ENCODE measurements around the gene MPHOSPH10.
"Not testable (repeated sequence)": the region's sequence is repeated elsewhere in the genome, so short reads cannot be mapped to it uniquely, and the experiment has no call there.

MPHOSPH10 gene

DNA sequence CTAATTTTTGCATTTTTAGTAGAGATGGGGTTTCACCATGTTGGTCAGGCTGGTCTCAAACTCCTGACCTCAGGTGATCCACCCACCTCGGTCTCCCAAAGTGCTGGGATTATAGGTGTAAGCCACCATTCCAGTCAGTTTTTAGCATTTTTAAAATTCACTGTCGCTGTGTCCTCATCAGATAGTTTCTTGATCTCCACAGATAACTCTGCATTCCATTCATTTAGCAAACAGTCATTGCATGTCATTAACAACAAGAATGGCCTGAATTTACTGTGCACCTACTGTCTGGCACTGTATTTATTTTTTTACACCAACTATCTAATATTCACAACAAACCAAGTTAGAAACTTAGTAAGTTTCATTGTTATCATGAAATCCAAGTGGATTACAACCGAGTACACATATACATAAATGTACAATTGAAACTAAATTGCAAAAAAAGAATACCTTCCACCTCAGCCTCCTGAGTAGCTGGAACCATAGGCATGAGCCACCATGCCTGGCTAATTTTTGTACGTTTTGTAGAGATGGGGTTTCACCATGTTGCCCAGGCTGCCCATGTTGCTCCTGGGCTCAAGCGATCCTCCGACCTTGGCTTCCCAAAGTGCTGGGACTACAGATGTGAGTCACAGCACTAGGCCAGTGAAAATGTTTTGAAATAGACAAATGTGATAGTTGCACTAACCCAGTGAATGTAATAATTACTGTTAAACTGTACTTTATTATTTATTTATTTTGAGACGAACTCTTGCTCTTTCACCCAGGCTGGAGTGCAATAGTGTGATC lies 4.7 kb upstream of the MPHOSPH10 start:
- WGBS, 2 experiments: 94 to 95% methylated on average over 7 of the region's 7 CpGs
- H3K27me3 ChIP-seq (ENCODE audit: control insufficient read depth, insufficient read depth, low read length, poor library complexity, severe bottlenecking): no peaks in the 10 kb centered on the region
- peaks cover 5% of the 10 kb centered on the region for H3K36me3 ChIP-seq (ENCODE audit: control insufficient read depth, insufficient read depth, low read length)
- no peaks in the 10 kb centered on the region for H3K4me1 ChIP-seq (ENCODE audit: control insufficient read depth, insufficient read depth, low read length)
- H3K4me3 ChIP-seq (ENCODE audit: insufficient read depth, low read depth, low read length): no peak overlapping the region
- no peak overlapping the region for H3K27ac ChIP-seq (ENCODE audit: insufficient read depth, low read depth, low read length, poor library complexity, severe bottlenecking)
- no peaks in the 10 kb centered on the region for H3K9me3 ChIP-seq (ENCODE audit: control insufficient read depth, low read length)

- H3K9me3 ChIP-seq (ENCODE audit: control insufficient read depth, low read length): no peaks in the 10 kb centered on the region
- no peak overlapping the region for H3K4me3 ChIP-seq (ENCODE audit: insufficient read depth, low read depth, low read length)
- H3K36me3 ChIP-seq (ENCODE audit: control insufficient read depth, insufficient read depth, low read length): peaks cover 5% of the 10 kb centered on the region
- no peaks in the 10 kb centered on the region for H3K4me1 ChIP-seq (ENCODE audit: control insufficient read depth, insufficient read depth, low read length)
- no peak overlapping the region for H3K27ac ChIP-seq (ENCODE audit: insufficient read depth, low read depth, low read length, poor library complexity, severe bottlenecking)
- no peaks in the 10 kb centered on the region for H3K27me3 ChIP-seq (ENCODE audit: control insufficient read depth, insufficient read depth, low read length, poor library complexity, severe bottlenecking)
- WGBS, 2 experiments: 94 to 95% methylated on average over 2 to 3 of the region's 3 CpGs
Measured at GRCh38 chr2:71126957-71127356, 3.5 kb upstream of the MPHOSPH10 start.

DNA sequence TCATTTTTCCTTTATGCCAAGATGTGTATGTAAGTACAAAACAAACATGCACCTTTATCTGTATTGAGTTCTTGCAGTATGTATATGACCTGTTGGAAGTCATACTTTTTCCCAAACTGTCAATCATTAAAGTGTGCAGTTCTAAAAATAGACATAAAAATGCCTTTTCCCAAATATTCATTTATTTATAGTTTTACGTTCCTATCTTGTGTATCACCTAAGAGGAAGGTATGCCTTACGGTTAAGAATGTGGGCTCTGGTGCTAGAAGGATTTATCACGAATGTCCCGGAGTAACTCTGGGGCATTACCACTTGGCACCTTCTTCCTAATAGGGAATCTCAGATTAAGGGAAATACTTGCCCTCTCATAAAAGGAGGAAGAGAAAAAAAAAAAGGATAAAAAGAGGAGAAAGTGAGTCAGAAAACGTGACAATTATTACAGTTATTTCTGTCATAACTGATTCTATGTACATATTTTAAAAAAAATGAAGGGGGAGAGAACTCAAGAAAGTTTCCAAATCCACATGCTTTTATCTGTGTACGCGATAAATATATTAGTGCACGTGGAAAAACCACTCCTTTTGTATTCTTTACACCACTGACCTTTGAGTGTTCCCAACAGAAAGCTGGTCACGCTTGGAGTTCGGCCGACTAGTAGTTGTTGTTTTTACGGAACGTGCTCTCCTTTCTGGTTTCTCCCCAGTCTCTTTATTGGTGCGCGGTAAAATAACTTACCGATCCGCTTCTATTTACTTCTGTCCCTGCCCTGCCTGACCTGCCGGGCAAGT lies 1.1 kb upstream of the MPHOSPH10 start:
- Histone ChIP-seq H3K4me3 (ENCODE audit: insufficient read depth, low read depth, low read length) (peak overlapping the region; percentile 81), H3K27me3 (ENCODE audit: control insufficient read depth, insufficient read depth, low read length, poor library complexity, severe bottlenecking) (no peaks in the 10 kb centered on the region), H3K4me1 (ENCODE audit: control insufficient read depth, insufficient read depth, low read length) (no peaks in the 10 kb centered on the region), H3K9me3 (ENCODE audit: control insufficient read depth, low read length) (no peaks in the 10 kb centered on the region), H3K27ac (ENCODE audit: insufficient read depth, low read depth, low read length, poor library complexity, severe bottlenecking) (peak overlapping the region; percentile 9), H3K36me3 (ENCODE audit: control insufficient read depth, insufficient read depth, low read length) (no peaks in the 10 kb centered on the region)
- WGBS, 2 experiments: 9 to 11% methylated on average over 17 to 18 of the region's 18 CpGs

GRCh38 chr2:71129902-71130151 lies 607 bp upstream of the MPHOSPH10 start:
- no peaks in the 10 kb centered on the region for H3K27me3 ChIP-seq (ENCODE audit: control insufficient read depth, insufficient read depth, low read length, poor library complexity, severe bottlenecking)
- H3K27ac ChIP-seq (ENCODE audit: insufficient read depth, low read depth, low read length, poor library complexity, severe bottlenecking): peak overlapping the region; percentile 9
- WGBS, 2 experiments: 0 to 1% methylated on average over 17 of the region's 17 CpGs
- H3K36me3 ChIP-seq (ENCODE audit: control insufficient read depth, insufficient read depth, low read length): peaks cover 4% of the 10 kb centered on the region
- no peaks in the 10 kb centered on the region for H3K9me3 ChIP-seq (ENCODE audit: control insufficient read depth, low read length)
- H3K4me1 ChIP-seq (ENCODE audit: control insufficient read depth, insufficient read depth, low read length): no peaks in the 10 kb centered on the region
- H3K4me3 ChIP-seq (ENCODE audit: insufficient read depth, low read depth, low read length): peak overlapping the region; percentile 81

DNA sequence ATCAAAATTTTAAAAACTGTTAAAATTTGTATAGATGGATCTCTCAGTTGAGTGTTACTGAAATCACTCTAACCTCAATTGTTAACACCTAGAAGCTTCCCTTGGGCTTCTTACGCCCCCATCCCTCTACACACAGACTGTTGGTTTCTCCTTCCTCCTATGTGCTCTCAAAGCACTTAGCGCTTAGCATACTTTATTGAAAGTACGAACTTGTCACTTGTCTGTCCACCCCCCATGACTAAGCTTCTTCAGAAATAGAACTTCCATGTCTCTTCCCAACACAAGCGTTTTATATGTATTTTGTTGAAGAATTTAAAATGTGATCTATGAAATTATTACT lies 441 bp downstream of the MPHOSPH10 start:
- H3K9me3 ChIP-seq (ENCODE audit: control insufficient read depth, low read length): no peaks in the 10 kb centered on the region
- no peaks in the 10 kb centered on the region for H3K27me3 ChIP-seq (ENCODE audit: control insufficient read depth, insufficient read depth, low read length, poor library complexity, severe bottlenecking)
- H3K4me1 ChIP-seq (ENCODE audit: control insufficient read depth, insufficient read depth, low read length): no peaks in the 10 kb centered on the region
- WGBS, 2 experiments: 0% methylated on average over 3 of the region's 4 CpGs
- peaks cover 10% of the 10 kb centered on the region for H3K36me3 ChIP-seq (ENCODE audit: control insufficient read depth, insufficient read depth, low read length)
- H3K27ac ChIP-seq (ENCODE audit: insufficient read depth, low read depth, low read length, poor library complexity, severe bottlenecking): peak overlapping the region; percentile 70
- H3K4me3 ChIP-seq (ENCODE audit: insufficient read depth, low read depth, low read length): peak overlapping the region; percentile 81

DNA sequence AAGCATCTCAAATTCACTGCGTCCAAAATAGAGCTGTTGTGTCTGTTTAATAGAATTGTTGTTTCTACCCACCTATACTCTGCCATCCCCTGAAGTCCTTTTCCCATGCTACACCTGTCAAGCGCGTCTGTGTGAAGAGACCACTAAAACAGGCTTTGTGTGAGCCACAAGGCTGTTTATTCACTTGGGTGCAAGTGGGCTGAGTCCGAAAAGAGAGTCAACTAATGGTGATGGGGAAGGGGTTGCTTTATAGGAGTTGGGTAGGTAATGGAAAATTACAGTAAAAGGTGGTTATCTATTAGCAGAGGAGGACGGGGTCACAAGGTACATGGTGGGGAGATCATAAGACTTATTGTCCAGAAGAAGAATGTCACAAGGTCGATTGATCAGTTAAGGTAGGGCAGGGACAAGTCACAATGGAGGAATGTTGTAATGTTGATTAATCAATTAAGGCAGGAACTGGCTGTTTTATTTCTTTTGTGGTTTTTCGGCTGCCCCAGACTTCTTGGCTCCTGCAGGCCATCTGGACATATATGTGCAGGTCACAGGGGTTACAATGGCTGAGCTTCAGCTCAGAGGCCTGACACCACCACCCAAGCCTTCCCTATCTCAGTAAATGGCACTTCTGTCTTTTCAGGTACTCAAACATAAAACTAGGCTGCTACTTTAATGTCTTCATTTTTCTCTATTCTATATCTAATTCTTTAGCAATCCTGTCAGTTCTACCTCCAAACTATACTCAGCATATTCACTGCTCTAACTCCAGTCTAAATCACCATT lies 1.1 kb downstream of the MPHOSPH10 start:
- WGBS, 2 experiments: 78 to 79% methylated on average over 6 to 7 of the region's 7 CpGs
- Histone ChIP-seq H3K4me3 (ENCODE audit: insufficient read depth, low read depth, low read length) (peak overlapping the region; percentile 81), H3K36me3 (ENCODE audit: control insufficient read depth, insufficient read depth, low read length) (peaks cover 10% of the 10 kb centered on the region)
- H3K9me3 ChIP-seq (ENCODE audit: control insufficient read depth, low read length); H3K4me1 ChIP-seq (ENCODE audit: control insufficient read depth, insufficient read depth, low read length); H3K27ac ChIP-seq (ENCODE audit: insufficient read depth, low read depth, low read length, poor library complexity, severe bottlenecking); H3K27me3 ChIP-seq (ENCODE audit: control insufficient read depth, insufficient read depth, low read length, poor library complexity, severe bottlenecking): not testable (repeated sequence)

DNA sequence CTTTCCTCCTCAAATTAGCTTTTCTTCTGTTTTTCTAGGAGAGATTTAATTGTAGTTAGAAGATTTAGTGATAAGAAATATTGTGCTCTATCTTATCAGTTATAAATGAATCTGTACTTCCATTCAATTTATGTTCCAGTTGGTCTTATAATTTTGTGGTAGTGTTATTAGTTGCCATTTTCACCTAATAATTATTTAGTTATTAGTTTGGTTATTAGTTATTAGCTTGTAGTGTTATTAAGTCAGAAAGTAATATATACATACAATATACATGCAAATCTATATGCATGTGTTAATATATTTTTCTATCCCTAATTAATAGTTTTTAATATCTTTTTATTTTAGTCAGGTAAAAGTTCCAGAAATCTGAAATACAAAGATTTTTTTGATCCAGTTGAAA lies 3.2 kb downstream of the MPHOSPH10 start:
- Histone ChIP-seq H3K4me1 (ENCODE audit: control insufficient read depth, insufficient read depth, low read length) (no peaks in the 10 kb centered on the region), H3K4me3 (ENCODE audit: insufficient read depth, low read depth, low read length) (no peak overlapping the region), H3K27ac (ENCODE audit: insufficient read depth, low read depth, low read length, poor library complexity, severe bottlenecking) (no peak overlapping the region), H3K9me3 (ENCODE audit: control insufficient read depth, low read length) (no peaks in the 10 kb centered on the region), H3K36me3 (ENCODE audit: control insufficient read depth, insufficient read depth, low read length) (peaks cover 21% of the 10 kb centered on the region), H3K27me3 (ENCODE audit: control insufficient read depth, insufficient read depth, low read length, poor library complexity, severe bottlenecking) (no peaks in the 10 kb centered on the region)

- Histone ChIP-seq H3K27ac (ENCODE audit: insufficient read depth, low read depth, low read length, poor library complexity, severe bottlenecking) (no peak overlapping the region), H3K36me3 (ENCODE audit: control insufficient read depth, insufficient read depth, low read length) (peaks cover 40% of the 10 kb centered on the region), H3K4me1 (ENCODE audit: control insufficient read depth, insufficient read depth, low read length) (no peaks in the 10 kb centered on the region), H3K27me3 (ENCODE audit: control insufficient read depth, insufficient read depth, low read length, poor library complexity, severe bottlenecking) (no peaks in the 10 kb centered on the region), H3K9me3 (ENCODE audit: control insufficient read depth, low read length) (no peaks in the 10 kb centered on the region), H3K4me3 (ENCODE audit: insufficient read depth, low read depth, low read length) (no peak overlapping the region)
- WGBS, 2 experiments: 89 to 96% methylated on average over 3 of the region's 3 CpGs
Measured at GRCh38 chr2:71136174-71136573, 5.7 kb downstream of the MPHOSPH10 start.

- Histone ChIP-seq H3K27ac (ENCODE audit: insufficient read depth, low read depth, low read length, poor library complexity, severe bottlenecking) (no peak overlapping the region), H3K9me3 (ENCODE audit: control insufficient read depth, low read length) (no peaks in the 10 kb centered on the region), H3K4me1 (ENCODE audit: control insufficient read depth, insufficient read depth, low read length) (no peaks in the 10 kb centered on the region), H3K27me3 (ENCODE audit: control insufficient read depth, insufficient read depth, low read length, poor library complexity, severe bottlenecking) (no peaks in the 10 kb centered on the region), H3K36me3 (ENCODE audit: control insufficient read depth, insufficient read depth, low read length) (peaks cover 76% of the 10 kb centered on the region), H3K4me3 (ENCODE audit: insufficient read depth, low read depth, low read length) (no peak overlapping the region)
- WGBS, 2 experiments: 95 to 99% methylated on average over 3 of the region's 3 CpGs
Measured at GRCh38 chr2:71143782-71144181, 13.3 kb downstream of the MPHOSPH10 start.

DNA sequence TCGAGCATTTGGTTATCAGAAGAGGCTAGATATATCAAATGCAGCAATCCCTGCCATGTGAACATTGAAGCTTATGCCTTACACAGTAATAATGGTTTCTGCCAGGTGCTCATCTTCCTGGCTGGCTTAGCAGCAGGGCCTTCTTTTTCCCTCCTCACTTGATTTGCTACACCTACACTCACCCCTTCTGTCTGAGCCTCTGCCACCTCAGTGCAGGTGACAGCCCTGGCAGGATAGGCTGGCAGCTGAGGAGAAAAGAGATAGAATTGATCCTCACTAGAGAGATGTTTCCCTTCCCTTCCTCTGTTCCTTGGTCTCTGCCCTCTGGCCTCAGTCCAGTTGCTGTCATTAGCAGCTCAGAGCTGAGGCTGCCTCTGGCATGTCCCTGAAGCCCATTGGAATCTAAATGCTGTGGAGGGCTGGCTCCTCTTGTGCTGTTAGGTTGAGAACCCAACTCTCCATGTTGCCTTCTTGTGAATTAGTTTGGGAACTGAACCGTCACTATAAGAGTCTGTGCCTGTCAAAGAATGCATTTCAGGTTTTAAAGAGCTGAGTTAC lies 18.2 kb downstream of the MPHOSPH10 start:
- H3K36me3 ChIP-seq (ENCODE audit: control insufficient read depth, insufficient read depth, low read length): peaks cover 51% of the 10 kb centered on the region
- H3K4me3 ChIP-seq (ENCODE audit: insufficient read depth, low read depth, low read length): no peak overlapping the region
- no peak overlapping the region for H3K27ac ChIP-seq (ENCODE audit: insufficient read depth, low read depth, low read length, poor library complexity, severe bottlenecking)
- H3K9me3 ChIP-seq (ENCODE audit: control insufficient read depth, low read length): no peaks in the 10 kb centered on the region
- WGBS, 2 experiments: 88 to 95% methylated on average over 2 of the region's 2 CpGs
- no peaks in the 10 kb centered on the region for H3K4me1 ChIP-seq (ENCODE audit: control insufficient read depth, insufficient read depth, low read length)
- no peaks in the 10 kb centered on the region for H3K27me3 ChIP-seq (ENCODE audit: control insufficient read depth, insufficient read depth, low read length, poor library complexity, severe bottlenecking)
